Smooth muscle cell (in vitro differentiated cells): Measurements from ENCODE around the gene DHRSX. TPM values are rescaled to one million over a fixed set of nuclear protein-coding genes. Genes with fewer than 3 reads are reported as not detected.

ENCODE experiments used
- DNase-seq: peaks from one replicate; lab custom pipeline; 2025; ENCODE audit not compliant: unreplicated experiment; lab: John Stamatoyannopoulos, UW
- H2AFZ ChIP-seq: fragments of 200-600 bp; sonication (generic); 2 replicates; pipeline ENCODE4 v1.6.0; 2016; ENCODE audit warnings: antibody characterized with exemption, low read depth, mild to moderate bottlenecking
- H3F3A ChIP-seq: fragments of 200-600 bp; sonication (generic); 2 replicates; pipeline ENCODE4 v1.6.0; 2017; ENCODE audit warnings: antibody characterized with exemption, low read depth
- H3K27ac ChIP-seq: fragments of 200-600 bp; sonication (generic); 2 replicates; pipeline ENCODE4 v1.5.1; 2016; ENCODE audit warnings: low read depth, mild to moderate bottlenecking
- H3K27me3 ChIP-seq: fragments of 200-600 bp; sonication (generic); 2 replicates; pipeline ENCODE4 v1.6.1; 2016; ENCODE audit warnings: low read depth, mild to moderate bottlenecking
- H3K36me3 ChIP-seq: fragments of 200-600 bp; sonication (generic); 2 replicates; pipeline ENCODE4 v1.5.1; 2016; ENCODE audit warnings: low read depth
- H3K4me1 ChIP-seq: fragments of 200-600 bp; sonication (generic); 2 replicates; pipeline ENCODE4 v1.5.1; 2016; ENCODE audit warnings: low read depth
- H3K4me2 ChIP-seq: fragments of 200-600 bp; sonication (generic); 2 replicates; pipeline ENCODE4 v1.6.0; 2016; ENCODE audit warnings: mild to moderate bottlenecking
- H3K4me3 ChIP-seq: fragments of 200-600 bp; sonication (generic); 2 replicates; pipeline ENCODE4 v1.5.1; 2016; ENCODE audit warnings: mild to moderate bottlenecking
- H3K79me2 ChIP-seq: fragments of 200-600 bp; sonication (generic); 2 replicates; pipeline ENCODE4 v1.6.0; 2016; ENCODE audit warnings: low read depth, mild to moderate bottlenecking
- H3K9ac ChIP-seq: fragments of 200-600 bp; sonication (generic); 2 replicates; pipeline ENCODE4 v1.6.0; 2016; ENCODE audit warnings: low read depth
- H3K9me3 ChIP-seq: fragments of 200-600 bp; sonication (generic); replicated peaks from 2 replicates; pipeline ENCODE4 v1.5.1; 2016; ENCODE audit warnings: low read depth
- H4K20me1 ChIP-seq: fragments of 200-600 bp; sonication (generic); 2 replicates; pipeline ENCODE4 v1.6.0; 2016; ENCODE audit warnings: low read depth
- WGBS: methylation state at CpG from one replicate; pipeline ENCODE4 v1.1.7; 2016; ENCODE audit warnings: low lambda C conversion rate; 5-methylcytosine and 5-hydroxymethylcytosine counted together
- polyA plus RNA-seq: library from polyadenylated mRNA; unstranded; fragments of >200 nt; fragmentation: Nextera tagmentation; extraction: Ambion mirVana; gene quantifications from 2 replicates; pipeline ENCODE4 v1.2.1, GENCODE V29; 2016
- total RNA-seq: library from RNA; depleted of rRNA; stranded (reverse); fragments of >200 nt; gene quantifications from 2 replicates; pipeline ENCODE4 v1.2.3, GENCODE V29; 2014
- TF ChIP-seq, protein P1 (sequence below): fragments of 200-600 bp; sonication (generic); IDR thresholded peaks from 2 replicates; pipeline ENCODE4 v1.5.1; 2017; ENCODE audit warnings: borderline replicate concordance, mild to moderate bottlenecking, antibody characterized with exemption; ENCODE audit not compliant: insufficient read depth, poor library complexity, severe bottlenecking

Gene DHRSX
- total and polyA plus RNA-seq, 2 experiments from 2014 or later = 32.5 to 49.9 TPM

DNA sequence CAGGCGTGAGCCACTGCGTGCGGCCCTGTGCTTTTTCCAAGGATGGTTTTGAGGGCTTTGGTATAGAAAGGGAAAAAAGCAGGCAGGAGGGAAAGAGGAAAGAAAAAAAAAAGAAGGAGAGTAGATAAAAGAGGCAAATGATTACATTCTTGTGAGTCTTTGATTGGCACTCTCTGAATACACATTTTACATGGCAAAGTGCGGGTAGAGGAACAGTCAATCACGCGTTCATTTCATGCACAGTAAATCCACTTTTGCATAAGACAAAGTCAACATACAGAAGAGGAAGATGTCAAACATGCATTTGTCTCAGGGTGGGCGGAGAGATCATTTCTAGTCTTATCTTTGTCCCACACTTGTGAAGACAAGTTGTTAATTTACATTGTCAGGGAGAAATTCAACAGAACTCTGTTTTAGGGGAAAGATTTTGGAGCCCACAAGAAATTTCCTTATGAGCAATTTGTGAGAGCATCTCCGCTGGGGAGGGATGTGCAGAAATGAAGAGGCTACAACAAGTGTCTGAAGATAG is 183.2 kb downstream of the DHRSX start:
- peaks cover 9% of the 10 kb centered on the region for H4K20me1 ChIP-seq
- TF ChIP-seq, protein P1, sequence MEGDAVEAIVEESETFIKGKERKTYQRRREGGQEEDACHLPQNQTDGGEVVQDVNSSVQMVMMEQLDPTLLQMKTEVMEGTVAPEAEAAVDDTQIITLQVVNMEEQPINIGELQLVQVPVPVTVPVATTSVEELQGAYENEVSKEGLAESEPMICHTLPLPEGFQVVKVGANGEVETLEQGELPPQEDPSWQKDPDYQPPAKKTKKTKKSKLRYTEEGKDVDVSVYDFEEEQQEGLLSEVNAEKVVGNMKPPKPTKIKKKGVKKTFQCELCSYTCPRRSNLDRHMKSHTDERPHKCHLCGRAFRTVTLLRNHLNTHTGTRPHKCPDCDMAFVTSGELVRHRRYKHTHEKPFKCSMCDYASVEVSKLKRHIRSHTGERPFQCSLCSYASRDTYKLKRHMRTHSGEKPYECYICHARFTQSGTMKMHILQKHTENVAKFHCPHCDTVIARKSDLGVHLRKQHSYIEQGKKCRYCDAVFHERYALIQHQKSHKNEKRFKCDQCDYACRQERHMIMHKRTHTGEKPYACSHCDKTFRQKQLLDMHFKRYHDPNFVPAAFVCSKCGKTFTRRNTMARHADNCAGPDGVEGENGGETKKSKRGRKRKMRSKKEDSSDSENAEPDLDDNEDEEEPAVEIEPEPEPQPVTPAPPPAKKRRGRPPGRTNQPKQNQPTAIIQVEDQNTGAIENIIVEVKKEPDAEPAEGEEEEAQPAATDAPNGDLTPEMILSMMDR = no peak
- H3K4me1 ChIP-seq = no peaks in the 10 kb centered on the region
- H3K9me3 ChIP-seq = no peaks in the 10 kb centered on the region
- no peak overlapping the region for H3K4me2 ChIP-seq
- DNase-seq = no peak
- WGBS = 84% methylated on average over 8 of the region's 8 CpGs
- H3K9ac ChIP-seq = no peak overlapping the region
- no peak overlapping the region for H2AFZ ChIP-seq
- peaks cover 5% of the 10 kb centered on the region for H3F3A ChIP-seq
- H3K36me3 ChIP-seq = no peaks in the 10 kb centered on the region
- H3K27me3 ChIP-seq = no peaks in the 10 kb centered on the region
- peaks cover 3% of the 10 kb centered on the region for H3K79me2 ChIP-seq
- H3K27ac ChIP-seq = no peak overlapping the region
- H3K4me3 ChIP-seq = no peak overlapping the region

DNA sequence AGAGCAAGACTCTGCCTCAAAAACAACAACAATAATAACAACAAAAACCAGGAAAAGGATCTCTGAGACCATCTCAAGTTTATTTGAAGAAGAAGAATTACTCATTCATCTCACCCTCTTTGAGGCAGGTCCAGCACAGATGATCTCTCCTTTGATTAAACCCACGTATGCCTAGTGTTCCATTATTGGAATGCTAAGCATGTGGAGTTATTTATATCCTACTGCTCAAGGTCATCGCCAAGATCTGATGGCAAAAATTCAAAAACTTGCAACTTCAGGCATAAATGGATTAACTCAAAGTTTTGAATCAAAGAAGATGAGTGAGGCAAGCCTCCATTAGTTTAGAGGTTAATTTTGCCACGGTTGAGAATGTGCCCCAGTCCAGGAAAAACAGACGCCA is 184.2 kb downstream of the DHRSX start:
- Histone ChIP-seq H3K4me3 (no peak overlapping the region), H3K79me2 (peaks cover 3% of the 10 kb centered on the region), H3K4me2 (no peak overlapping the region), H2AFZ (no peak overlapping the region), H4K20me1 (peaks cover 9% of the 10 kb centered on the region), H3F3A (peaks cover 5% of the 10 kb centered on the region), H3K4me1 (peaks cover 2% of the 10 kb centered on the region), H3K36me3 (no peaks in the 10 kb centered on the region), H3K9ac (no peak overlapping the region), H3K27ac (no peak overlapping the region), H3K9me3 (no peaks in the 10 kb centered on the region), H3K27me3 (no peaks in the 10 kb centered on the region)
- WGBS = 88% methylated on average over 4 of the region's 4 CpGs
- TF ChIP-seq, protein P1 = no peak
- no peak for DNase-seq

DNA sequence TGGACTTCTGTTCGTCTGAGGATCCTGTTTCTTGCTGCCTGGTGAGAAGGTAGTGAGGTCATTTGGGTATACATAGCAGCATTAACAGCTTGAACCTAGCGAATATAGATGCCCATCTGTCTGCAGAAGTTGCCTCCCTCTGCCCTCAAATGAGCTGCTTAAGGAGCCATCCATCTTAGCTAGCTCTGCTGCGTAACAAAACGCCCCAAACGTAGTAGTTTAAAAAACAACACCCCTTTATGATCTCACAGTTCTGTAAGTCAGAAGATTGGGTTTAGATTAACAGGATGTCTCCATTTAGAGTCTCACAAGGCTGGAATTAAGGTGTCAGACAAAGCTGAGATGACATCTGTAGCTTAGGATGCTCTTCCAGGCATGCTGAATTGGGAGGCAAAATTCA is 185.3 kb downstream of the DHRSX start:
- WGBS = 94% methylated on average over 5 of the region's 5 CpGs
- Histone ChIP-seq H3K4me2 (no peak overlapping the region), H3K79me2 (peaks cover 3% of the 10 kb centered on the region), H4K20me1 (peaks cover 4% of the 10 kb centered on the region), H3K27ac (no peak overlapping the region), H3F3A (no peaks in the 10 kb centered on the region), H2AFZ (no peak overlapping the region), H3K4me1 (peaks cover 9% of the 10 kb centered on the region), H3K27me3 (no peaks in the 10 kb centered on the region), H3K9me3 (no peaks in the 10 kb centered on the region), H3K4me3 (no peak overlapping the region), H3K9ac (no peak overlapping the region), H3K36me3 (no peaks in the 10 kb centered on the region)
- TF ChIP-seq, protein P1 = no peak
- DNase-seq = no peak

DNA sequence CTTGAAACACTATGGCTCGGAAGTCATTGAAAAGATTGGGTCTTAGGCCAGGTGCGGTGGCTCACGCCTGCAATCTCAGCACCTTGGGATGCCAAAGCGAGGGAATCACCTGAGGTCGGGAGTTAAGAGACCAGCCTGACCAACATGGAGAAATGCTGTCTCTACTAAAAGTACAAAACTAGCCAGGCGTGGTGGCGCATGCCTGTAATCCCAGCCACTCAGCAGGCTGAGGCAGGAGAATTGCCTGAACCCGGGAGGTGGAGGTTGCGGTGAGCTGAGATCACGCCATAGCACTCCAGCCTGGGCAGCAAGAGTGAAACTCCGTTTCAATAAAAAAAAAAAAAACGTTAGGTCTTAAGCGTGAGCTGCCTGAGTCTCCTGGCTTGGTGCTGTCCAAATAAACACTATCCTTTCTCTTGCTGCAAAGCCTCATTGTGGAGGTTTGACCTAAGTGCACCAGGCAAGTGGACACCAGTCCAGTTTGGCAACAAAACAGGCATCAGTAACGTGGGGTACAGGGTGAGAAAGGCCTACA is 185.9 kb downstream of the DHRSX start:
- Histone ChIP-seq H3K27ac (no peak overlapping the region), H3K9ac (no peak overlapping the region), H2AFZ (no peak overlapping the region), H4K20me1 (peaks cover 4% of the 10 kb centered on the region), H3K9me3 (no peaks in the 10 kb centered on the region), H3K4me2 (no peak overlapping the region), H3F3A (no peaks in the 10 kb centered on the region), H3K79me2 (peaks cover 3% of the 10 kb centered on the region), H3K4me3 (no peak overlapping the region), H3K27me3 (no peaks in the 10 kb centered on the region), H3K36me3 (no peaks in the 10 kb centered on the region), H3K4me1 (peaks cover 9% of the 10 kb centered on the region)
- WGBS = 92% methylated on average over 14 of the region's 14 CpGs
- DNase-seq = no peak
- TF ChIP-seq, protein P1 = no peak
